Liver (tissue), 9 donors: ENCODE data around the gene PPM1N. TPM values are rescaled to one million over a fixed set of nuclear protein-coding genes. Genes with fewer than 3 reads are reported as not detected.

Source experiments
- DNase-seq: peaks from one replicate; pipeline ENCODE4 v3.0.0-alpha.2; 2017; ENCODE audit warnings: low spot score
- H3K27ac ChIP-seq, 2 donors: one replicate each; pipeline ENCODE4 v1.7.0; 2013; ENCODE audit warnings: inconsistent platforms in 2 of 2, low read length in 2 of 2, control low read depth in 1 of 2, low read depth in 1 of 2, mild to moderate bottlenecking in 1 of 2
- H3K27me3 ChIP-seq, 4 donors: one replicate each; pipeline versions ENCODE4 v1.6.1 to v1.7.0; 2013; ENCODE audit warnings: low read length in 3 of 4, inconsistent platforms in 1 of 4, mild to moderate bottlenecking in 1 of 4, moderate library complexity in 1 of 4; ENCODE audit not compliant: control insufficient read depth in 4 of 4, insufficient read depth in 4 of 4
- H3K36me3 ChIP-seq, 4 donors: one replicate each; pipeline versions ENCODE4 v1.6.1 to v1.7.0; 2013; ENCODE audit warnings: low read length in 3 of 4, mild to moderate bottlenecking in 3 of 4, low read depth in 1 of 4, moderate library complexity in 1 of 4; ENCODE audit not compliant: control insufficient read depth in 4 of 4, insufficient read depth in 3 of 4
- H3K4me1 ChIP-seq, 4 donors: one replicate each; pipeline versions ENCODE4 v1.6.1 to v1.7.0; 2013; ENCODE audit warnings: low read length in 3 of 4, mild to moderate bottlenecking in 3 of 4, moderate library complexity in 1 of 4; ENCODE audit not compliant: control insufficient read depth in 4 of 4, insufficient read depth in 4 of 4
- H3K4me3 ChIP-seq, 3 donors: one replicate each; pipeline versions ENCODE4 v1.6.1 to v1.7.0; 2013; ENCODE audit warnings: low read length in 3 of 3, control low read depth in 1 of 3, low read depth in 1 of 3, mild to moderate bottlenecking in 1 of 3
- H3K9ac ChIP-seq, 2 donors: one replicate each; pipeline ENCODE4 v1.7.0; 2013; ENCODE audit warnings: low read length in 2 of 2, mild to moderate bottlenecking in 2 of 2, moderate library complexity in 2 of 2, control low read depth in 1 of 2, low read depth in 1 of 2
- H3K9me3 ChIP-seq, 4 donors: one replicate each; pipeline versions ENCODE4 v1.6.1 to v1.7.0; 2013; ENCODE audit warnings: low read length in 3 of 4; ENCODE audit not compliant: control insufficient read depth in 4 of 4
- ATF3 ChIP-seq: IDR thresholded peaks from 2 replicates; pipeline ENCODE4 v1.6.1; 2016; ENCODE audit warnings: antibody characterized with exemption
- FOXA1 ChIP-seq: IDR thresholded peaks from 2 replicates; pipeline ENCODE4 v1.6.1; 2016; ENCODE audit warnings: antibody characterized with exemption
- FOXA2 ChIP-seq: IDR thresholded peaks from 2 replicates; pipeline ENCODE4 v1.6.1; 2016; ENCODE audit warnings: antibody characterized with exemption
- HNF4A ChIP-seq, 2 donors: conservative IDR thresholded peaks; 2 replicates each; pipeline ENCODE4 v1.6.1; 2016; ENCODE audit warnings: antibody characterized with exemption in 2 of 2, mild to moderate bottlenecking in 2 of 2
- HNF4G ChIP-seq: IDR thresholded peaks from 2 replicates; pipeline ENCODE4 v1.6.1; 2016; ENCODE audit warnings: antibody characterized with exemption
- JUND ChIP-seq, 2 donors: IDR thresholded peaks; 2 replicates each; pipeline ENCODE4 v1.6.1; 2016; ENCODE audit warnings: antibody characterized with exemption in 2 of 2
- MAX ChIP-seq: IDR thresholded peaks from 2 replicates; pipeline ENCODE4 v1.6.1; 2016; ENCODE audit warnings: antibody characterized with exemption
- NR2F2 ChIP-seq: IDR thresholded peaks from 2 replicates; pipeline ENCODE4 v1.6.1; 2016; ENCODE audit warnings: antibody characterized with exemption
- RAD21 ChIP-seq, 2 donors: IDR thresholded peaks; 2 replicates each; pipeline ENCODE4 v1.6.1; 2016; ENCODE audit warnings: antibody characterized with exemption in 2 of 2, mild to moderate bottlenecking in 2 of 2
- REST ChIP-seq: IDR thresholded peaks from 2 replicates; pipeline ENCODE4 v1.6.1; 2016; ENCODE audit warnings: antibody characterized with exemption, mild to moderate bottlenecking
- RXRA ChIP-seq, 2 donors: IDR thresholded peaks; 2 replicates each; pipeline ENCODE4 v1.6.1; 2017 to 2018; ENCODE audit warnings: antibody characterized with exemption in 2 of 2, mild to moderate bottlenecking in 1 of 2
- SP1 ChIP-seq: IDR thresholded peaks from 2 replicates; pipeline ENCODE4 v1.6.1; 2018; ENCODE audit warnings: antibody characterized with exemption, mild to moderate bottlenecking
- TAF1 ChIP-seq: conservative IDR thresholded peaks from 2 replicates; pipeline ENCODE4 v1.6.1; 2016; ENCODE audit warnings: antibody characterized with exemption, mild to moderate bottlenecking
- YY1 ChIP-seq: IDR thresholded peaks from 2 replicates; pipeline ENCODE4 v1.6.1; 2016; ENCODE audit warnings: antibody characterized with exemption, mild to moderate bottlenecking
- WGBS: extraction: QIAGEN DNeasy Blood & Tissue Kit; methylation state at CpG from one replicate; pipeline ENCODE4 v1.1.7; 2013; 5-methylcytosine and 5-hydroxymethylcytosine counted together
- polyA plus RNA-seq, 2 donors: library from polyadenylated mRNA; stranded (reverse) in 1 of 2; unstranded in 1 of 2; fragments of 200-250 nt in 1 of 2; fragments of >200 nt in 1 of 2; fragmentation: Nextera tagmentation in 1 of 2; extraction: Ambion mirVana in 1 of 2; gene quantifications; one replicate each; pipeline versions ENCODE4 v1.2.1 to v1.2.3, GENCODE V29; 2013 to 2015
- total RNA-seq, 2 donors: library from RNA; depleted of rRNA; stranded (reverse); fragments of >200 nt; gene quantifications; one replicate each; pipeline ENCODE4 v1.2.3, GENCODE V29; 2014
- TF ChIP-seq, protein P1 (sequence below): IDR thresholded peaks from 2 replicates; pipeline ENCODE4 v1.6.1; 2016; ENCODE audit warnings: antibody characterized with exemption
- donor health status: healthy.
- donor health status: healthy.
- donor health status: healthy.
- donor health status: healthy.
- donor health status: healthy.

Gene PPM1N
- total and polyA plus RNA-seq, 4 donors = 0.17 to 1.5 (median 0.47) TPM

DNA sequence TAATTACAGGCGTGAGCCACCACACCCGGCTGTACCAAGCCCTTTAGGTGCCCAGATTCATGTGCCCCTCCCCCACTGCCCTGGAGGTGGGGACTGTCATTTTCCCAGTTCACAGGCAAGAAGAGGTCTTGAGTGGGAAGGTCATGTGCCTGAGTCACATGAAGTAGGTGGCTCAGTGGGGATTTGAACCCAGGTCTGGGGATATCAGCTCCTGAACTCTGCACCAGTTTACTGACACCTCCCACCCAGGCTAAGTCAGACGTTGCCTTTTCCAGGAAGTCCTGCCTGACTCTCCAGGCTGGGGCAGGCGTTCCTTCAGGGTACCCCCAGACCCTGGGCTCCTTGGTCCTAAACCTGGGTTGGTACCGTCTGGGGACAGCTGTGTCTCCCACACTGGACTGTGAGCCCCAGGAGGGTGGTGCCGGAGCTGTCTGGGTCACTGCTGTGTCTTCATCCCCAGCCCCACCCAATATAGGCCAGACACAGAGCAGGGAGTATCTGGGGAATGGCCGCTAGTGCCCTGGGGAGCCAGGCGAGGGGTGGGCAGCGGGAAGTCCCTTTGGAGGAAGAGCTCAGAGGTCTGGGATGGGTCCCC lies 17.7 kb downstream of the PPM1N start:
- H3K27ac ChIP-seq = peak overlapping the region; percentile 20 to 34
- no peak for TF ChIP-seq NR2F2
- TF ChIP-seq SP1 = no peak
- TF ChIP-seq JUND (IDR thresholded peaks at IDR 0.05) = no peak
- TF ChIP-seq RAD21 (IDR thresholded peaks at IDR 0.05) = no peak
- TF ChIP-seq HNF4A (conservative IDR thresholded peaks at IDR 0.05) = no peak
- no peak for TF ChIP-seq REST
- TF ChIP-seq ATF3 = no peak
- no peak for TF ChIP-seq HNF4G
- no peak for TF ChIP-seq MAX
- TF ChIP-seq, protein P1, sequence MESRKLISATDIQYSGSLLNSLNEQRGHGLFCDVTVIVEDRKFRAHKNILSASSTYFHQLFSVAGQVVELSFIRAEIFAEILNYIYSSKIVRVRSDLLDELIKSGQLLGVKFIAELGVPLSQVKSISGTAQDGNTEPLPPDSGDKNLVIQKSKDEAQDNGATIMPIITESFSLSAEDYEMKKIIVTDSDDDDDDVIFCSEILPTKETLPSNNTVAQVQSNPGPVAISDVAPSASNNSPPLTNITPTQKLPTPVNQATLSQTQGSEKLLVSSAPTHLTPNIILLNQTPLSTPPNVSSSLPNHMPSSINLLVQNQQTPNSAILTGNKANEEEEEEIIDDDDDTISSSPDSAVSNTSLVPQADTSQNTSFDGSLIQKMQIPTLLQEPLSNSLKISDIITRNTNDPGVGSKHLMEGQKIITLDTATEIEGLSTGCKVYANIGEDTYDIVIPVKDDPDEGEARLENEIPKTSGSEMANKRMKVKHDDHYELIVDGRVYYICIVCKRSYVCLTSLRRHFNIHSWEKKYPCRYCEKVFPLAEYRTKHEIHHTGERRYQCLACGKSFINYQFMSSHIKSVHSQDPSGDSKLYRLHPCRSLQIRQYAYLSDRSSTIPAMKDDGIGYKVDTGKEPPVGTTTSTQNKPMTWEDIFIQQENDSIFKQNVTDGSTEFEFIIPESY = no peak
- TF ChIP-seq FOXA1 = no peak
- no peak for TF ChIP-seq RXRA (IDR thresholded peaks at IDR 0.05)
- TF ChIP-seq FOXA2 = no peak
- no peak for TF ChIP-seq TAF1
- H3K36me3 ChIP-seq = peaks cover 5 to 19% (median 12%) of the 10 kb centered on the region in 4 donors
- H3K9me3 ChIP-seq = no peaks in the 10 kb centered on the region
- peaks cover 12 to 21% (median 18%) of the 10 kb centered on the region in 4 donors for H3K4me1 ChIP-seq
- DNase-seq = no peak
- WGBS = 72% methylated on average over 9 of the region's 9 CpGs
- H3K9ac ChIP-seq = no peak overlapping the region
- no peaks in the 10 kb centered on the region for H3K27me3 ChIP-seq
- H3K4me3 ChIP-seq = no peak overlapping the region

DNA sequence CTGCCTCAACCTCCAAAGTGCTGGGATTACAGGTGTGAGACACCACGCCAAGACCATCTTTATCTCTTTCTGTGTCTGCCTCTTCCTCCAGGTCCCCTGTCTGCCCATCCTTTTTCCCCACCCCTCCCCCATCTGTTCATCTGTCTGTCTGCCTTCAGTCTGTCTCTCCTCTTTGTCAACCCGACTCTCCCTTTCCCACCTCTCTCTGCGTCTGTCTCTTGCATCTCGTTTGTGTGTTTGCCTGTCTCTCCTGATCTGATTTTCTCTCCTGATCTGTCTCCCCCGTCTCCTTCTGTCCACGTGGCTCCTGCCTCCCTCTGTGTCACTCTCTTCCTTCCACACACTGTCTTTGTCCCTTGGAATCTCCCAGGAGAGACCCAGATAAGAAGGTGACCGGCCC lies 19.0 kb downstream of the PPM1N start:
- no peak for DNase-seq
- Histone ChIP-seq H3K4me1 (peaks cover 12 to 21% (median 18%) of the 10 kb centered on the region in 4 donors), H3K36me3 (peaks cover 5 to 19% (median 13%) of the 10 kb centered on the region in 4 donors), H3K9me3 (no peaks in the 10 kb centered on the region), H3K27ac (no peak overlapping the region), H3K9ac (no peak overlapping the region), H3K27me3 (no peaks in the 10 kb centered on the region), H3K4me3 (no peak overlapping the region)
- WGBS = 77% methylated on average over 7 of the region's 7 CpGs
- TF ChIP-seq ATF3 = no peak
- no peak for TF ChIP-seq HNF4A (conservative IDR thresholded peaks at IDR 0.05)
- TF ChIP-seq RXRA (IDR thresholded peaks at IDR 0.05) = no peak
- no peak for TF ChIP-seq YY1
- TF ChIP-seq MAX = no peak
